HG02852 (cell line): Measurements from ENCODE around the gene MYLK4.
"Not testable (repeated sequence)": the region's sequence is repeated elsewhere in the genome, so short reads cannot be mapped to it uniquely, and the experiment has no call there.

Experiments used
- ATAC-seq: cut with Tn5 transposase; IDR thresholded peaks from one replicate; pipeline ENCODE4 v1.9.1; 2021; ENCODE audit warnings: mild to moderate bottlenecking, moderate library complexity; ENCODE audit not compliant: unreplicated experiment

MYLK4 gene

GRCh38 chr6:2780102-2780737, 29.5 kb upstream of the MYLK4 start:
- no peak for ATAC-seq

GRCh38 chr6:2777249-2777648, 26.5 kb upstream of the MYLK4 start:
- ATAC-seq: no peak

GRCh38 chr6:2775003-2775402, 24.3 kb upstream of the MYLK4 start:
- no peak for ATAC-seq

- ATAC-seq: no peak
Observed at GRCh38 chr6:2773449-2773848, 22.7 kb upstream of the MYLK4 start.

- ATAC-seq: no peak
Observed at GRCh38 chr6:2772840-2773239, 22.1 kb upstream of the MYLK4 start.

- ATAC-seq: no peak
Observed at GRCh38 chr6:2771079-2771478, 20.4 kb upstream of the MYLK4 start.

GRCh38 chr6:2770171-2770570, 19.4 kb upstream of the MYLK4 start:
- no peak for ATAC-seq

- ATAC-seq: no peak
Observed at GRCh38 chr6:2768696-2769095, 18.0 kb upstream of the MYLK4 start.

- ATAC-seq: no peak
Observed at GRCh38 chr6:2767657-2768524, 17.2 kb upstream of the MYLK4 start.

- no peak for ATAC-seq
Observed at GRCh38 chr6:2766767-2767656, 16.3 kb upstream of the MYLK4 start.

- peak; percentile 2 for ATAC-seq
Observed at GRCh38 chr6:2765896-2766766, 15.4 kb upstream of the MYLK4 start.

GRCh38 chr6:2765166-2765895, 14.6 kb upstream of the MYLK4 start, which contains the start of gene WRNIP1:
Gene WRNIP1, plus strand, starts transcription at chr6:2765393. Its CDS starts 230 bp downstream, at chr6:2765623.
- peak; percentile 84 for ATAC-seq

- ATAC-seq: peak; percentile 59
Observed at GRCh38 chr6:2764610-2765165, 14.0 kb upstream of the MYLK4 start.

GRCh38 chr6:2763876-2764540, 13.3 kb upstream of the MYLK4 start:
- no peak for ATAC-seq

- no peak for ATAC-seq
Observed at GRCh38 chr6:2763345-2763841, 12.7 kb upstream of the MYLK4 start.

GRCh38 chr6:2762868-2763267, 12.1 kb upstream of the MYLK4 start:
- ATAC-seq: not testable (repeated sequence)

GRCh38 chr6:2760882-2761842, 10.4 kb upstream of the MYLK4 start:
- ATAC-seq: no peak
